HG03045 (cell line): ENCODE measurements around the gene STAM2.
A peak's percentile ranks its signal among the peaks of the same experiment; 100 is the strongest.
"Not testable (repeated sequence)": the region's sequence is repeated elsewhere in the genome, so short reads cannot be mapped to it uniquely, and the experiment has no call there.

Experiments used
- ATAC-seq: cut with Tn5 transposase; IDR thresholded peaks from one replicate; pipeline ENCODE4 v1.9.1; 2021; ENCODE audit warnings: mild to moderate bottlenecking, moderate library complexity; ENCODE audit not compliant: unreplicated experiment

STAM2 gene

GRCh38 chr2:152173831-152174230, 1.7 kb downstream of the STAM2 start:
- ATAC-seq, result no peak

DNA sequence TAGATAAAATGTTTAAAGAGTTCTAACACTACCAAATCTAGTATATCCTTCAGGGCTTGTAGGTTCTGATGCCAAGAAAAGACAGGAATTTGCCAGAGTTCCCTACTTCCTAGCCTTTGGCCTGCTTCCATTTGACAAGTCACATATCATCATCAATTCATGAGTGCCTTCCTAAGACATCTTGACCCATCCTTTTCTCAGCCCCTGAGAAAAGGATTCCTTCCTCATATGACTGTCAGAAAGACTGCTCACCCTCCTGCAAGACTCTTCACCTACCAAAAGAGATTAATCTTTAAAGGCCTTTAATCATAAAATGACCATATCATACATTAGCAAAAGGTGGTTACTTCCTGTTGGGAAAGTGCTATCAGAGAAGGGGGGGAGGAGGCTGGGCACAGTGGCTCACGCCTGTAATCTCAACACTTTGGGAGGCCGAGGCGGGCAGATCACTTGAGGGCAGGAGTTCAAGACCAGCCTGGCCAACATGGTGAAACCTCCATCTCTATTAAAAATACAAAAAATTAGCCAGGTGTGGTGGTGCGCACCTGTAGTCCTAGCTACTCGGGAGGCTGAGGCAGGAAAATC, 3.3 kb downstream of the STAM2 start:
- ATAC-seq, result not testable (repeated sequence)

- ATAC-seq, result no peak
Observed at GRCh38 chr2:152171718-152172117, 3.8 kb downstream of the STAM2 start.

DNA sequence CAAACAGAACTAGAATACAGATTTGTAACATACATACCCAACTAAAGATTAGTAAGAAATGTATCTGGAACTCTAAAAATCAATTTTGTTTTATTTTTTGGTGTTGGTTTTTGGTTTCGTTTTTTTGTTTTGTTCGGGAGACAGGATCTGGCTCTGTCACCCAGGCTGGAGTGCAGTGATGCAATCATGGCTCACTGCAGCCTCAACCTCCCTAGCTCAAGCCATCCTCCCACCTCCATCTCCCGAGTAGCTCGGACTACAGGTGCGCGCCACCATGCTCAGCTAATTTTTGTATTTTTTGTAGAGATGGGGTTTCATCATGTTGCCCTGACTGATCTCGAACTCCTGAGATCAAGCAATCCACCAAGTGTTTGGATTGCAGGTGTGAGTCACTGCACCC, 6.4 kb downstream of the STAM2 start:
- not testable (repeated sequence) for ATAC-seq

GRCh38 chr2:152167470-152167869, 8.1 kb downstream of the STAM2 start:
- not testable (repeated sequence) for ATAC-seq

GRCh38 chr2:152167065-152167464, 8.5 kb downstream of the STAM2 start:
- peak; percentile 36 for ATAC-seq

GRCh38 chr2:152166633-152167032, 8.9 kb downstream of the STAM2 start:
- ATAC-seq, result peak; percentile 71

DNA sequence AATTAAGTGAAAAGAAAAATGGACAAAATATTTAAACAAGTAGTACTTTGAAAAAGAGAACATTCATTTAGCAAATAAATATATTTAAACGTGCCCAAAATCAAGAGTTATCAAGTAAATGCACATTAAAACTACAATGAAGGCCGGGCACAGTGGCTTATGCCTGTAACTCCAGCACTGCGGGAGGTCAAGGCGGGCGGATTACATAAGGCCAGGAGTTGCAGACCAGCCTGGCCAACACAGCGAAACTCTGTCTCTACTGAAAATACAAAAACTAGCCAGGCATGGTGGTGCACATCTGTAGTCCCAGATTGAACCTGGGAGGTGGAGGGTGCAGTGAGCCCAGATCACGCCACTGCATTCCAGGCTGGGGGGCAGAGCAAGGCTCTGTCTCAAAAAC, 9.8 kb downstream of the STAM2 start:
- ATAC-seq, result no peak

DNA sequence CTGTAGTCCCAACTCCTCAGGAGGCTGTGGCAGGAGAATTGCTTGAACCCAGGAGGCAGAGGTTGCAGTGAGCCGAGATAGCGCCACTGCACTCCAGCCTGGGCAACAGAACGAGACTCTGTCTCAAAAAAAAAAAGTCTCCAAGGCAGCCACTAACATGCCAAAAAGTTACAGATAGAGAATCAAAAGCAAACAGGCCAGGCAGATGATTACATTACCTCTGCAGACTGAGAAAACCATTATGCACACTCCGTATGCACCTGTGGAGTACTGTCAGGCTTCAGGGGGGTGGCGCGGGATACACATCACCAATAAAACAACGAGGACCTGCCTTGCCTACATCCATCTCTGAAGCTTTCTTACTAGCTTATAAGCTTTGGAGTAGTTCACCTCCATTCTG, 10.3 kb downstream of the STAM2 start:
- no peak for ATAC-seq

GRCh38 chr2:152163669-152164068, 11.9 kb downstream of the STAM2 start:
- ATAC-seq, result not testable (repeated sequence)

GRCh38 chr2:152162141-152162540, 13.4 kb downstream of the STAM2 start:
- no peak for ATAC-seq

DNA sequence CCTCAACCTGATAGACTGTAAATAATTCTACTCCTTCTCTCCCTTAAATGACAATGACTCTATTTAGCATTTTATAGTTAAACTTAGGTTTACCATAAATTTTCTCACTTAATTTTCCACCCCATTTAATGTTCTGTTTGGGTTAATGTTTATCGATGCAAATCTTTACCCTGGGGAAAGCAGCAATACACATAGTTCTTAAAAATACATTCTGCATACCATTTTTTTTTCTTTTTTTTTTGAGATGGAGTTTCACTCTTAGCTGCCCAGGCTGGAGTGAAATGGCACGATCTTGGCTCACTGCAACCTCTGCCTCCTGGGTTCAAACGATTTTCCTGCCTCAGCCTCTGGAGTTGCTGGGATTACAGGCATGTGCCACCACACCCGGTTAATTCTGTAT, 14.0 kb downstream of the STAM2 start:
- no peak for ATAC-seq

DNA sequence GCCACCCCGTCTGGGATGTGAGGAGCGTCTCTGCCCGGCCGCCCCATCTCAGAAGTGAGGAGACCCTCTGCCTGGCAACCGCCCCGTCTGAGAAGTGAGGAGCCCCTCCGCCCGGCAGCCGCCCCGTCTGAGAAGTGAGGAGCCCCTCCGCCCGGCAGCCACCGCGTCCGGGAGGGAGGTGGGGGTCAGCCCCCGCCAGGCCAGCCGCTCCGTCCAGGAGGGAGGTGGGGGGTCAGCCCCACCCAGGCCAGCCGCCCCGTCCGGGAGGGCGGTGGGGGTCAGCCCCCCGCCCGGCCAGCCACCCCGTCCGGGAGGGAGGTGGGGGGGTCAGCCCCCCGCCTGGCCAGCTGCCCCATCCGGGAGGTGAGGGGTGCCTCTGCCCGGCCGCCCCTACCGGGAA, 15.2 kb downstream of the STAM2 start:
- not testable (repeated sequence) for ATAC-seq

GRCh38 chr2:152157253-152157652, 18.3 kb downstream of the STAM2 start:
- ATAC-seq, result no peak

GRCh38 chr2:152155209-152155608, 20.4 kb downstream of the STAM2 start:
- no peak for ATAC-seq

DNA sequence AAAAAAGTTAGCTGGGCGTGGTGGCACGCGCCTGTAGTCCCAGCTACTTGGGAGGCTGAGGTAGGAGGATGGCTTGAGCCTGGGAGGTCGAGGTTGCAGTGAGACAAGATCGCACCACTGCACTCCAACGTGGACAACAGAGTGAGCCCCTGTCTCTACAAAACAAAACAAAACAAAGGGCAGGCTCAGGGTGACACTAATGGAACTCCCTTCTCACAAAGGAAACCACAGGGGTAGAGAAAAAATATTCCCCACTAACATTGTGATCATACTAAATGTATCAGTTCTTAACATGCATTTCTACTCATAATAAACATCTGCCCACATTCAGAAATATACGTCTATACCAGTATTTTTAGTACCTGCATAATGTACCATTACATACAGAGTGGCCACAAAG, 21.1 kb downstream of the STAM2 start:
- no peak for ATAC-seq

DNA sequence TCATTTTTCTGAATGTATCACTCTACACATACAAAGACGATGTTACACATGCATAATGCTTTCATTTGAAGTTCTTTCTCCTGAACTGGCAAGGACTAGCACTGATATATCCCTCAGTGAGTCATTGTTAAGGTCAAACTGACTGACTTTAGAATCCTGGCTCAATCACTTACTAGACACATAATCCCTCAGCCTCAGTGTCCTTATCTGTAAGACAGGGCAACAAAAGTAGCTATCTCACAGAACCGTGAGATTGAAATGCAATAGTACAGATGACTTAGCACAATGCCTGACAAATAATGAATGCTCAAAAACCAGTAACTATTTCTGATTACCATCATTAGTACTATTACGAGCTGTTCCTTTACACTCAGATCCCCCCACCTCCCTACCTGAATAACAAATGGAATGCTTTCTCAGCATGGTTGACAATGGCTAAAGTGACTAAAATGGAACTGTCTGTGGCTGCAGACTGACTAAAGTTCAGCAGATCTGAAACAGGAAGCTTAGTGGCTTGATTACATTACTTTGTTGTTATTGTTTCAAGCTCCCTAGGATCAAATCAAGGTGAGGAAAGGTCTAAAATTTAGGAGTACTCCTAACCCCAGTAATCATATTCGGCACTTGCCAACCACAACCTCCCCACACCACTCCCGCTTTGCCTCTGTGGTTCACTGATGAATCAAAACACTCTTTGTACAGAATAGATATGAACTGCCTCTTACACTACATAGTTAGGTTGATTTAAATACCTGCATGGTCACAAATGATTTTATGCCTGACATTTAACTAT, 40.9 kb downstream of the STAM2 start:
- ATAC-seq, result peak; percentile 74

- no peak for ATAC-seq
Observed at GRCh38 chr2:152132306-152132705, 43.3 kb downstream of the STAM2 start.

DNA sequence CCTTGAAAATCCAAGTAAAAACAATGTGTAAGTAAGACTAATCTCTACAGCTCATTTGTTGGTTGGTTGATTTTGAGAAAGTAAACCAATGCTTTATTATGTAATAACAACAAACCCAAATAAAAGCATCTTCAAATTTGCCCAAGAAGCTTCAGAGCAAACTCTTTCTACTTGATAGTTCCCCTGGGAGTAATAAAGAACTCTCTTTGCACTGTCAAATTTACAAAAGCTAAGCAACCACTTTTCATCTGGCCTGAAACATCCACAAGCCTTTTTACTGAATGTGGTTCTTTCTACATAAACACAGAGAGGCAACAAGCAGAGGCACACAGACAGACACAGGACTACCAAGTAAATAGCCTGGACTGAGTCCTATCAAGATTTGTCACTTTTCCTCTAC, 47.9 kb downstream of the STAM2 start:
- ATAC-seq, result no peak

DNA sequence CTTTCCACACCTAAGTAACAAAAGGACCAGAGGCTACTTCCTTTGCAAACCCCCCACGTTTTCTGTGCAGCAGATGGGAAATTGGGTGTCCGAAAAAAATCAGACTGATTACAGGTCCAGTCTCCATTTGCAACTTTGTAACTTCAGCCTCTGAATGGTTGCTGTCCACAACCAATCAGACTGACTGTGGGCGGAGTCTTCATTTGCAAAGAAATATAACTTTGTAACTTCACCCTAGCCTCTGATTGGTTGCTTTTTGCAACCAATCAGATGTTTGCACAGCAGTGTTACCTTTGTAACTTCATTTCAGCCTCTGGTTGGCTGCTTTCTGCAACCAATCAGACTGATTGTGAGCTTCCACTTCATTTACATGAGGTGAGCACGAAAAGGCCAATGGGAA, 48.9 kb downstream of the STAM2 start:
- ATAC-seq, result no peak

GRCh38 chr2:152122161-152122560, 53.4 kb downstream of the STAM2 start:
- ATAC-seq, result no peak

DNA sequence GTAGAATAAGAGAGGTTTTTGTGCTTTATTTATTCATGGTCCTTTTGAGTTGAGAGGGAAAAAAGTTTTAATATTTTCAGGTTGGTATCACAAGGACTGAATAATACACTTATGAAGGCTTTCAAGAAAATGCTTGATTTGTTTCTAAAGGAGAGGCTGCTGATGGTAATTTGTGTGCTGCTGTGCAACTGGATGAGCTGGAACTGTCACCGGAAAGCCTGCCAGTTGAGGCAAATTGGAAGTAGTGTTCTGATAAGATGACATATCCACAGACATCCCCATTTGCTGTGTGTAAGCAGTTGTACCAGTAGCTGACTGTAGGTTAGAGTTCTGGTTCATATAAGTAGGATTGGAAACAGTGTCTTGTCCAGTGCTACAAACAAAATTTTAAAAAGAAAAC, 55.1 kb downstream of the STAM2 start:
- ATAC-seq, result no peak

DNA sequence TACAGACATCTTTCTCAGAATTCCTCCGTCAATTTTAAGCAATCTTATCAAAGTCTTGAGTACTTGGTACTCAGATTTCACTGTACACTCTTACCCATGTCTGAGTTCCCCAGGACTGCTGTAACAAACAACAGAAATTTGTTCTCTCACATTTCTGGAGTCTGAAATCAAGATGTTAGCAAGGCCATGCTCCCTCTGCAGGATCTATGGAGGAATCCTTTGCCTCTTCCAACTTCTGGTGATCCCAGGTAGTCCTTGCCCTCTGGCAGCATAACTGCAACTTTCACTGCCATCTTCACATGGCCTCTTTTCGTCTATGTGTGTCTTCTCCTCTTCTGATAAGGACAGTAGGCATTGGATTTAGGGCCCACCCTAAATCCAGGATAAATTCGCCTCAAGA, 59.6 kb downstream of the STAM2 start:
- no peak for ATAC-seq
